Astrocyte of the cerebellum (primary cell): ENCODE measurements around the gene ZNF746.

ENCODE experiments used
- DNase-seq: peaks from one replicate; pipeline ENCODE4 v3.0.0-alpha.2; 2011; ENCODE audit warnings: low read depth
- H3K4me3 ChIP-seq: 2 replicates; pipeline ENCODE4 v1.5.1; 2011; ENCODE audit warnings: mild to moderate bottlenecking, low read depth, low read length, moderate library complexity
- in situ Hi-C: cut with HindIII; loops from 2 replicates; pipeline ENCODE4 v1.10.0; 2017; ENCODE audit warnings: low sequenced_read_pairs
- TF ChIP-seq, protein P1 (sequence below): IDR thresholded peaks from 2 replicates; pipeline ENCODE4 v1.5.1; 2012; ENCODE audit warnings: low read length, low read depth, moderate library complexity, mild to moderate bottlenecking; ENCODE audit errors: missing control alignments

Gene ZNF746

DNA sequence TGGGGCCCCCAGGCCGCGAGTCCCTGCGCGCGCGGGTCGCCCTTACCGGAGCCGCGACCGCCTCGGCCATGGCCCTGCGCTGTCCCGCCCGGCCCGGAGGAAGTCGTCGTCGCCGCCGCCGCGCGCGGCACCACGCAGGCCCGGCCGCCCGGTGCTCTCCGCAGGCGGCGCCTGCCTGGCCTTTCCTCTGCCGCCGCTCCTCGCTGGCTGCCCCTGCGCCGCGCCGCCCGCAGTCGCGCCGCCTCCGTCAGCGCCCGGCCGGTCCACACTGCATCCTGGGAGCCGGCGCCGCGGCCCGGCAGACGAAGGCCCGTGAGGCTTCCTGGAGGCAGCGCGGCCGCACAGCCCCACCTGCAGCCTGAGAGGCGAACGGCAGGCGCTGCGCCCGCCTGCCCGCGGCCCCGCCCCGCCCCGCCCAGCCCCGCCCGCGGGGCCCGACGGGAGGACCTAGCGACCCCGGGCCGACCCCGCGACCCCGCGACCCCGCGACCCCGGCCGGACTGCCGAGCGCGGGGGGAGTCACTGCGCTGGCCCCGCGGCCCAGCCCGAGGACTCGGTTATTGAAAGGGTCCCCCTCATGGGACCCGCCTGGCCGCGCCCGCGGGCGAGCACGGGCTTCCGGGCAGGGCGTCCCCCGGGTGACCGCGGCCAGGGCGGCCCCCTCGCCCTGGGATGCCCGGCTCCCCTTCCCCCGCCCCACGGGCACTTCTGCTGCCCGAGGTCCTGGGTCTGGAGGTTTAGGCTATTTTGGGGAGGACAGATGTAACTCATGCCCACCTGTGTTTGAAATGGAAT lies at the start of gene ZNF746:
Gene ZNF746 (minus strand): TSS at position 343 of the 795 bp plus-strand sequence. CDS start 273 bp downstream, at position 70.
- H3K4me3 ChIP-seq: peak within 1 kb of the TSS; percentile 66
- peak; percentile 23 for DNase-seq
- in situ Hi-C loops: no loop called here

GRCh38 chr7:149547126-149547525 lies 49.5 kb upstream of the ZNF746 start:
- TF ChIP-seq, protein P1, sequence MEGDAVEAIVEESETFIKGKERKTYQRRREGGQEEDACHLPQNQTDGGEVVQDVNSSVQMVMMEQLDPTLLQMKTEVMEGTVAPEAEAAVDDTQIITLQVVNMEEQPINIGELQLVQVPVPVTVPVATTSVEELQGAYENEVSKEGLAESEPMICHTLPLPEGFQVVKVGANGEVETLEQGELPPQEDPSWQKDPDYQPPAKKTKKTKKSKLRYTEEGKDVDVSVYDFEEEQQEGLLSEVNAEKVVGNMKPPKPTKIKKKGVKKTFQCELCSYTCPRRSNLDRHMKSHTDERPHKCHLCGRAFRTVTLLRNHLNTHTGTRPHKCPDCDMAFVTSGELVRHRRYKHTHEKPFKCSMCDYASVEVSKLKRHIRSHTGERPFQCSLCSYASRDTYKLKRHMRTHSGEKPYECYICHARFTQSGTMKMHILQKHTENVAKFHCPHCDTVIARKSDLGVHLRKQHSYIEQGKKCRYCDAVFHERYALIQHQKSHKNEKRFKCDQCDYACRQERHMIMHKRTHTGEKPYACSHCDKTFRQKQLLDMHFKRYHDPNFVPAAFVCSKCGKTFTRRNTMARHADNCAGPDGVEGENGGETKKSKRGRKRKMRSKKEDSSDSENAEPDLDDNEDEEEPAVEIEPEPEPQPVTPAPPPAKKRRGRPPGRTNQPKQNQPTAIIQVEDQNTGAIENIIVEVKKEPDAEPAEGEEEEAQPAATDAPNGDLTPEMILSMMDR: no peak
- DNase-seq: no peak

More for the DNA sequence above, at the start of gene ZNF746:
- TF ChIP-seq, protein P1: peak; percentile 39

DNA sequence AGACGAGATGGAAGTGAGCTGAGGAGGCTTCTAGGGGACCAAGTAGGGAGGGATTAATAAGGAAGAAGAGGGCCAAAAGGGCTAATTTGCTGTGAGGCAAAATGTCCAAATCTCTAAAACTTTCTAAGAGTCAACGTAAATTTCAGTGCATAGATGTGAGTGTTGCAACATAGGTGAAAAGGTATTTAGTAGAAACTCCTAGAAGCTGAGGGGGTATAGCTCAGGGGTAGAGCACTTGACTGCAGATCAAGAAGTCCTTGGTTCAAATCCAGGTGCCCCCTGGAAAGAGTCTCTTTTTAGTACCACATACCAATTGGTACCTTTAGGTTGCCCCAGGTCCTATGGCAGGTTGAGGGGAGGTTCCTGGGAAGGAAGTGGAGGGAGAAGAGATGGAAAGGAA lies 48.7 kb upstream of the ZNF746 start:
- in situ Hi-C loops: loop anchor here (5.0 kb wide), 1 partner anchor 56 kb away; no protein-coding TSS in a partner anchor
- H3K4me3 ChIP-seq: no peak overlapping the region
- TF ChIP-seq, protein P1: no peak
- no peak for DNase-seq

More at GRCh38 chr7:149547126-149547525, 49.5 kb upstream of the ZNF746 start:
- no peak overlapping the region for H3K4me3 ChIP-seq
- in situ Hi-C loops: loop anchor here (5.0 kb wide), 1 partner anchor 55 kb away; no protein-coding TSS in a partner anchor

- TF ChIP-seq, protein P1: no peak
- H3K4me3 ChIP-seq: no peak overlapping the region
- no peak for DNase-seq
- in situ Hi-C loops: no loop called here
These were observed 46.4 kb upstream of the ZNF746 start for GRCh38 chr7:149544028-149544427.

DNA sequence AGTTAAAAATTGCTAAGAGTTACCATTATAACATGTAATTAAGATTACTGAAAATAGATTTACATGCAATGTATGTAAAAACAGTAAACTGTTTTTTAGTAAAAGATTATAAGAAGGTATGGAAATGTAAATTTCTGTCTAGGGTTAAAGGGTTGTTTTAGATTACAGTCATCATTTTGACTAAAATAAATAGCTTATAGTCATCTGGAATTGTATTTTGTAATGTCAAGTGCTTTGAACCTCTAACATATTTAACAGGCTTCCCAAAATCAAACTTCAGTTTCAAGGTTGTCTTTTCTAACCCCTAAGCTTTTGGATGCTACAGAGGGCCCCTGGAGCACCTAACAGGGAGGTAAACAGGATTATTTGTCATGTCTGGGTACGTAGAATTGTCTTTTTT lies 35.0 kb upstream of the ZNF746 start:
- no peak for DNase-seq
- H3K4me3 ChIP-seq: no peak overlapping the region
- in situ Hi-C loops: no loop called here
- TF ChIP-seq, protein P1: no peak

GRCh38 chr7:149529136-149529718 lies 31.6 kb upstream of the ZNF746 start:
- DNase-seq: no peak
- in situ Hi-C loops: no loop called here
- H3K4me3 ChIP-seq: no peak overlapping the region
- TF ChIP-seq, protein P1: no peak
